ENCODE results near the gene RIMKLA. TPM values are rescaled to one million over a fixed set of nuclear protein-coding genes. Genes with fewer than 3 reads are reported as not detected.

Gene RIMKLA
- total RNA-seq, result under 1 TPM; 0.44 to 0.99 TPM

- peaks cover 46% of the 10 kb centered on the region for H3K27me3 Mint-ChIP-seq
- ChIA-PET CTCF (interaction anchor here (0.9 kb wide), 1 partner anchor 207 kb away, joined by 3 read pairs; no protein-coding TSS in a partner anchor), POLR2A (no interaction called here)
- no peaks in the 10 kb centered on the region for H3K36me3 Mint-ChIP-seq (ENCODE audit: low read depth)
- peak; percentile 43 for DNase-seq
- H3K9me3 Mint-ChIP-seq, result no peaks in the 10 kb centered on the region
- H3K27ac Mint-ChIP-seq, result peak within 1 kb of the TSS; percentile 39
- H3K4me1 Mint-ChIP-seq, result peaks cover 15% of the 10 kb centered on the region
- H3K4me3 Mint-ChIP-seq, result peak within 1 kb of the TSS; percentile 73
Measured at GRCh38 chr1:42380586-42381279, at the start of gene RIMKLA. RIMKLA (plus strand) TSS chr1:42380792; CDS start chr1:42380935, 143 bp downstream.

- Mint-ChIP-seq H3K27ac (no peak overlapping the region), H3K9me3 (peaks cover 1% of the 10 kb centered on the region), H3K36me3 (ENCODE audit: low read depth) (peaks cover 7% of the 10 kb centered on the region), H3K4me3 (no peak overlapping the region), H3K27me3 (no peaks in the 10 kb centered on the region), H3K4me1 (peaks cover 52% of the 10 kb centered on the region)
- POLR2A ChIA-PET, result no interaction called here
- CTCF ChIA-PET, result interaction anchor here (0.6 to 1.3 kb wide), 2 partner anchors 54 to 187 kb away, joined by 3 read pairs; no protein-coding TSS in a partner anchor
- no peak for DNase-seq
Measured at GRCh38 chr1:42332877-42333276, 47.7 kb upstream of the RIMKLA start.

GRCh38 chr1:42333662-42334239 is 46.8 kb upstream of the RIMKLA start:
- Mint-ChIP-seq H3K36me3 (ENCODE audit: low read depth) (peaks cover 7% of the 10 kb centered on the region), H3K27ac (peak overlapping the region; percentile 91), H3K27me3 (no peaks in the 10 kb centered on the region), H3K4me1 (peaks cover 52% of the 10 kb centered on the region), H3K4me3 (peak overlapping the region; percentile 94), H3K9me3 (peaks cover 1% of the 10 kb centered on the region)
- DNase-seq, result no peak
- POLR2A ChIA-PET, result interaction anchor here (0.6 to 0.9 kb wide), 2 partner anchors 13 to 1941 kb away, joined by 3 to 9 read pairs; no protein-coding TSS in a partner anchor
- CTCF ChIA-PET, result interaction anchor here (1.3 kb wide), 1 partner anchor 55 kb away, joined by 3 read pairs; no protein-coding TSS in a partner anchor

GRCh38 chr1:42334240-42335049 is 46.1 kb upstream of the RIMKLA start:
- Mint-ChIP-seq H3K9me3 (peaks cover 1% of the 10 kb centered on the region), H3K27me3 (no peaks in the 10 kb centered on the region), H3K4me3 (peak overlapping the region; percentile 94), H3K36me3 (ENCODE audit: low read depth) (peaks cover 7% of the 10 kb centered on the region), H3K27ac (peak overlapping the region; percentile 91), H3K4me1 (peaks cover 46% of the 10 kb centered on the region)
- DNase-seq, result peak; percentile 38
- ChIA-PET CTCF (no interaction called here), POLR2A (interaction anchor here (0.5 to 0.9 kb wide), 4 partner anchors 14 to 1941 kb away, joined by 3 to 9 read pairs (median 3); no protein-coding TSS in a partner anchor)

GRCh38 chr1:42335050-42335808 is 45.4 kb upstream of the RIMKLA start, which contains the start of gene FOXJ3:
FOXJ3 (minus strand) TSS chr1:42335235; CDS start chr1:42311093, 24,142 bp downstream.
- POLR2A ChIA-PET, result interaction anchor here (0.6 kb wide), 1 partner anchor 1538 kb away, joined by 3 read pairs; no protein-coding TSS in a partner anchor
- CTCF ChIA-PET, result no interaction called here
- Mint-ChIP-seq H3K36me3 (ENCODE audit: low read depth) (peaks cover 7% of the 10 kb centered on the region), H3K4me3 (peak within 1 kb of the TSS; percentile 94), H3K4me1 (peaks cover 48% of the 10 kb centered on the region), H3K27ac (peak within 1 kb of the TSS; percentile 93), H3K9me3 (peaks cover 1% of the 10 kb centered on the region), H3K27me3 (no peaks in the 10 kb centered on the region)
- peak; percentile 91 for DNase-seq

GRCh38 chr1:42335809-42336518 is 44.6 kb upstream of the RIMKLA start:
- Mint-ChIP-seq H3K4me1 (peaks cover 44% of the 10 kb centered on the region), H3K36me3 (ENCODE audit: low read depth) (peaks cover 7% of the 10 kb centered on the region), H3K27ac (peak overlapping the region; percentile 93), H3K27me3 (no peaks in the 10 kb centered on the region), H3K4me3 (peak overlapping the region; percentile 91), H3K9me3 (peaks cover 1% of the 10 kb centered on the region)
- ChIA-PET POLR2A (no interaction called here), CTCF (no interaction called here)
- no peak for DNase-seq

- DNase-seq, result no peak
- CTCF ChIA-PET, result interaction anchor here (0.6 to 0.9 kb wide), 2 partner anchors 17 to 757 kb away, joined by 3 to 6 read pairs; no protein-coding TSS in a partner anchor
- H3K27ac Mint-ChIP-seq, result peak overlapping the region; percentile 23
- no peaks in the 10 kb centered on the region for H3K27me3 Mint-ChIP-seq
- no peaks in the 10 kb centered on the region for H3K9me3 Mint-ChIP-seq
- POLR2A ChIA-PET, result interaction anchor here (0.6 to 1.1 kb wide), 2 partner anchors 126 to 1057 kb away, joined by 3 to 4 read pairs; partner anchors contain the start of gene CCDC30
- H3K4me3 Mint-ChIP-seq, result no peak overlapping the region
- H3K4me1 Mint-ChIP-seq, result peaks cover 39% of the 10 kb centered on the region
- H3K36me3 Mint-ChIP-seq (ENCODE audit: low read depth), result peaks cover 3% of the 10 kb centered on the region
Measured at GRCh38 chr1:42336978-42337377, 43.6 kb upstream of the RIMKLA start.

- Mint-ChIP-seq H3K27ac (no peak overlapping the region), H3K4me3 (no peak overlapping the region), H3K27me3 (peaks cover 2% of the 10 kb centered on the region), H3K36me3 (ENCODE audit: low read depth) (no peaks in the 10 kb centered on the region), H3K9me3 (no peaks in the 10 kb centered on the region), H3K4me1 (peaks cover 17% of the 10 kb centered on the region)
- DNase-seq, result no peak
- POLR2A ChIA-PET, result no interaction called here
- CTCF ChIA-PET, result no interaction called here
Measured at GRCh38 chr1:42340093-42340492, 40.5 kb upstream of the RIMKLA start.

GRCh38 chr1:42340901-42341300 is 39.7 kb upstream of the RIMKLA start:
- Mint-ChIP-seq H3K9me3 (no peaks in the 10 kb centered on the region), H3K4me3 (no peak overlapping the region), H3K36me3 (ENCODE audit: low read depth) (no peaks in the 10 kb centered on the region), H3K27ac (no peak overlapping the region), H3K4me1 (peaks cover 15% of the 10 kb centered on the region), H3K27me3 (peaks cover 4% of the 10 kb centered on the region)
- ChIA-PET CTCF (no interaction called here), POLR2A (no interaction called here)
- DNase-seq, result no peak

GRCh38 chr1:42343049-42343448 is 37.5 kb upstream of the RIMKLA start:
- ChIA-PET CTCF (no interaction called here), POLR2A (no interaction called here)
- H3K36me3 Mint-ChIP-seq (ENCODE audit: low read depth), result no peaks in the 10 kb centered on the region

GRCh38 chr1:42348498-42348897 is 32.1 kb upstream of the RIMKLA start:
- Mint-ChIP-seq H3K27ac (no peak overlapping the region), H3K27me3 (peaks cover 23% of the 10 kb centered on the region), H3K4me3 (no peak overlapping the region), H3K4me1 (no peaks in the 10 kb centered on the region), H3K9me3 (no peaks in the 10 kb centered on the region), H3K36me3 (ENCODE audit: low read depth) (no peaks in the 10 kb centered on the region)
- no peak for DNase-seq
- ChIA-PET CTCF (no interaction called here), POLR2A (no interaction called here)

More at GRCh38 chr1:42343049-42343448, 37.5 kb upstream of the RIMKLA start:
- Mint-ChIP-seq H3K9me3 (no peaks in the 10 kb centered on the region), H3K4me1 (peaks cover 3% of the 10 kb centered on the region), H3K27ac (no peak overlapping the region), H3K4me3 (no peak overlapping the region), H3K27me3 (peaks cover 4% of the 10 kb centered on the region)
- no peak for DNase-seq
